Muscle layer of colon (tissue), 2 donors: ENCODE measurements around the gene NCOR1.
A peak's percentile ranks its signal among the peaks of the same experiment; 100 is the strongest.

Source experiments
- H3K27ac ChIP-seq: one replicate; pipeline ENCODE4 v1.7.0; 2013; ENCODE audit warnings: low read depth, mild to moderate bottlenecking, low read length, moderate library complexity
- H3K27me3 ChIP-seq, 2 donors: one replicate each; pipeline ENCODE4 v1.7.0; 2013; ENCODE audit warnings: low read length in 2 of 2, mild to moderate bottlenecking in 2 of 2; ENCODE audit not compliant: insufficient read depth in 2 of 2, control insufficient read depth in 1 of 2
- H3K36me3 ChIP-seq: one replicate; pipeline ENCODE4 v1.7.0; 2013; ENCODE audit warnings: mild to moderate bottlenecking, low read length; ENCODE audit not compliant: insufficient read depth
- H3K4me1 ChIP-seq: one replicate; pipeline ENCODE4 v1.7.0; 2013; ENCODE audit warnings: mild to moderate bottlenecking, low read length; ENCODE audit not compliant: insufficient read depth
- H3K4me3 ChIP-seq, 2 donors: one replicate each; pipeline ENCODE4 v1.7.0; 2013; ENCODE audit warnings: low read length in 2 of 2, low read depth in 1 of 2, mild to moderate bottlenecking in 1 of 2, moderate library complexity in 1 of 2
- H3K9ac ChIP-seq: one replicate; pipeline ENCODE4 v1.7.0; 2013; ENCODE audit warnings: low read length
- H3K9me3 ChIP-seq: one replicate; pipeline ENCODE4 v1.7.0; 2013; ENCODE audit warnings: mild to moderate bottlenecking, low read length
- donor health status: abdominal sarcoma.
- donor health status: Adenocarcinoma of cecum.

Gene NCOR1

DNA sequence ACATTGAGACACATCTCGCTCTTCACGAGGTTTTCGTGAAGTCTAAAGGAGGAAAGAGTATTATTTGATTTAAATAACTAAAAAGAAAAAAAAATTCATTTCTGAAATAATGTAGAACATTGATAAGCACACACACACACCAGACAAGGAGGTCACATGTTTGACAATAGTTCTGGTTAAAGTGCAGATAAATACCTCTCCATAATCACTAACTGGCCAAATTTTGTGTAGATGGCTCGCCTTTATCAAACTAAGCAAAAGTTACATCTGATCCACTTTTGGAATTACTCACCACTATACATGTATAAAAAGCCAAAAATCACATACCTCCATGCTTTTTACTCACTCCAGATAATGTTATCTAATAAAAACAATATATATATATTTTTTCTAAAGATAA lies 106.5 kb downstream of the NCOR1 start:
- no peaks in the 10 kb centered on the region for H3K27me3 ChIP-seq
- H3K9ac ChIP-seq: no peak overlapping the region
- H3K4me1 ChIP-seq: peaks cover 7% of the 10 kb centered on the region
- no peak overlapping the region for H3K27ac ChIP-seq
- H3K9me3 ChIP-seq: no peaks in the 10 kb centered on the region
- H3K36me3 ChIP-seq: no peaks in the 10 kb centered on the region
- no peak overlapping the region for H3K4me3 ChIP-seq

GRCh38 chr17:16108386-16108785 lies 106.9 kb downstream of the NCOR1 start:
- no peaks in the 10 kb centered on the region for H3K9me3 ChIP-seq
- no peak overlapping the region for H3K9ac ChIP-seq
- peaks cover 7% of the 10 kb centered on the region for H3K4me1 ChIP-seq
- no peak overlapping the region for H3K4me3 ChIP-seq
- H3K27me3 ChIP-seq: no peaks in the 10 kb centered on the region
- no peaks in the 10 kb centered on the region for H3K36me3 ChIP-seq
- H3K27ac ChIP-seq: no peak overlapping the region

DNA sequence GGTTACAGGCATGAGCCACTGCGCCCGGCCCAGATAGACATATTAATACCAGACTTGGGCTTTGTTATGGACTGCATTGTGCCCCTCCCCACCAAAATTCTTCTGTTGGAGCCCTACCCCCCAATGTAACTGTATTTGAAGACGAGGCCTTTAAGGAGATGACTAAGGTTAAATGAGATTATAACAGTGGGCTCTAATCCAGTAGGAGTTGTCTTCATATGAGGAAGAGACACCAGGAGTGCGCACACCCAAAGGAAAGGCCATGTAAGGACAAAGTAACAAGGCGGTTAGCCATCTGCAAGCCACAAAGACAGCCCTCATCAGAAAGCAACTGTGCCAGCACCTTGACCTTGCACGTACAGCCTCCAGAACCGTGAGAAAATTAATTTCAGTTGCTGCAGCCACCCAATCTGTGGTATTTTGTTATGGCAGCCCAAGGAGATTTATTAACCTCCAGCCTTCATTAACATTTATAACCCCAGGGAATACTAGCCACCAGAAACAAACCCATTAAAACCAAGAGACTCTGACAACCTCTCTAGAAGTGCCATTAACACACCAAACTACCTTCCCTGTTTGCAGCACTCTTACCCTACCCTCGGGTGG lies 108.1 kb downstream of the NCOR1 start:
- no peaks in the 10 kb centered on the region for H3K9me3 ChIP-seq
- H3K36me3 ChIP-seq: no peaks in the 10 kb centered on the region
- H3K27me3 ChIP-seq: no peaks in the 10 kb centered on the region
- H3K4me3 ChIP-seq: no peak overlapping the region
- H3K27ac ChIP-seq: no peak overlapping the region
- peaks cover 7% of the 10 kb centered on the region for H3K4me1 ChIP-seq
- no peak overlapping the region for H3K9ac ChIP-seq

DNA sequence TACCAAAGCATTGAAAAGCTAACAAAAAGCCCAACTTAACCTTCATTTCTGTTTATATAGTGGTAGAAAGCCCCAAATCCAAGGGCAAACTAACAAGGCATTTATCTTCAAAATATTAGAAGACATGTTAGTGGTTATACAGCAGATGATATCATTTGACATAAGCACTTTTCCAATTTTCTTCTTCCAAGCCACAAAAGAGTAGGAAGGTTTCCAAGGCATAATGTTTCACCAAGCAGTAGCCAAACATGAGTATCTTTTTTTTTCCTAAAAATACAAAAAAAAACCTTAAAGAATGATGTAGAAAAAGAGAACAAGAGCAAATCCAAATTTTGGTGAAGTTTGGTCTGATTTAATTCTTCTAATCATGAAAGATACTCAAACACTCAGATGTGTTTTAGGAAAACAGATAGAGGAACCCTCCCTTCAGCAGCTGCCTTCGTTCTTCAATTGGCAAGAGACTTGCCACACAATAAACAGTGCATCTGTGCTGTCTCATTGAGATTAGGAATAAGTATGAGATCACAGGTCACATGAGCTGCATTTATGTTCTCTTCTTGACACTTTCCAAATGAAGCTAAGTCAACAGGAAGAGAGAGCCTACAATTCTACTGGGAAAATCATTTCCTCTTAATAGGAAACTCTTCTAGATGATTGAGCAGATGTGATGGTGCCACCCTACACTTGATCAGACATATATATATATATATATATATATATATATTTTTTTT lies 109.0 kb downstream of the NCOR1 start:
- no peak overlapping the region for H3K27ac ChIP-seq
- H3K9me3 ChIP-seq: no peaks in the 10 kb centered on the region
- peaks cover 7% of the 10 kb centered on the region for H3K4me1 ChIP-seq
- peaks cover 4% of the 10 kb centered on the region for H3K36me3 ChIP-seq
- no peaks in the 10 kb centered on the region for H3K27me3 ChIP-seq
- H3K9ac ChIP-seq: no peak overlapping the region
- no peak overlapping the region for H3K4me3 ChIP-seq

DNA sequence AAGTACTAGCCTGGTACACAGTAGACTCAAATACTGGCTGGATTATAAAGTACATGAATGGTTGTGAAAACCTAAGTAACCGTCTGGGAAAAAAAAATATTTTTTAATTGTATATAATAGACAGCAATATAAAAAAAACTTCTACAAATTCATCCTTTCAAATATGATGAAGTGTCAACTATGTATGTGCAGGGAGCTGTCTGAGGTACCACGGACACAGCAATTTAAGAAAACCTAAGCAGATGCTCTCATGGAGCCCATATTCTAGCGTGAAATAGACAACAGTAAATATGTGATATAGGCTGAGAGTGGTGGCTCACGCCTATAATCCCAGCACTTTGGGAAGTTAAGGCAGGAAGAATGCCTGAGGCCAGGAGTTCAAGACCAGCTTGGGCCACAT lies 111.1 kb downstream of the NCOR1 start:
- Histone ChIP-seq H3K27me3 (no peaks in the 10 kb centered on the region), H3K9me3 (no peaks in the 10 kb centered on the region), H3K4me1 (peaks cover 7% of the 10 kb centered on the region), H3K4me3 (no peak overlapping the region), H3K27ac (no peak overlapping the region), H3K36me3 (peaks cover 10% of the 10 kb centered on the region), H3K9ac (no peak overlapping the region)

GRCh38 chr17:16101440-16101839 lies 113.9 kb downstream of the NCOR1 start:
- Histone ChIP-seq H3K36me3 (peaks cover 26% of the 10 kb centered on the region), H3K27ac (no peak overlapping the region), H3K9me3 (no peaks in the 10 kb centered on the region), H3K27me3 (no peaks in the 10 kb centered on the region), H3K4me3 (no peak overlapping the region), H3K4me1 (no peaks in the 10 kb centered on the region), H3K9ac (no peak overlapping the region)

DNA sequence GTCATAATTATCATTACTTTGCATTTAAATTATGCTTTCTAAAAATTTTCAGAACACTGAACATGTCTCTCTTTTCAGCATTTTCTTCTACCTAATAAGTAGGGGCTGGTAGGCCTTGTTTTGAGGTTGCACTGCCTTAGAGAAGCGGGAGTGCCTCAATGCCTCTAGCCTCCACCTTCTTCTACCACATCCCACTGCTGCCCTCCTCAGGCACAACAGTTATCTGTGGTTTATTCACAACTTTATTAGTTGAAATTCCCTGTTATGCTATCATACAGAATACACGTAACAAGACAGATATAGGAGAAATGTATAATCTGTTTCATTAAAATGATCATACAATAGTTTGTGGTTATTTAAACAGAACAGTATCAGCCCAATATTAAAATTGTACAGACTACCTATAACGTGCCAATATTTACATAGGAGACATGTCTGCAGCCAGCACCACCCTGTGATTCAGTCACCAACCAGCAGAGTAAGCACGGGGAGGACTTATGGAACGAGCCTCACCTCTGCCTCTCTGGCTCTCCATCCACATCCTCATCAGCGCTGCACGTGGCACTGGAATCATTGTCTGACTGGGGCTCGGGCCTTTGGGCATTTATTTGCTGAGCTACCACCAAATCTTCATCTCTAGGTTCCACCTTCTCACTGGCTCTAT lies 114.5 kb downstream of the NCOR1 start:
- Histone ChIP-seq H3K27ac (no peak overlapping the region), H3K27me3 (no peaks in the 10 kb centered on the region), H3K9ac (no peak overlapping the region), H3K4me1 (no peaks in the 10 kb centered on the region), H3K4me3 (no peak overlapping the region), H3K36me3 (peaks cover 26% of the 10 kb centered on the region), H3K9me3 (no peaks in the 10 kb centered on the region)

- no peaks in the 10 kb centered on the region for H3K4me1 ChIP-seq
- no peak overlapping the region for H3K4me3 ChIP-seq
- H3K36me3 ChIP-seq: peaks cover 15% of the 10 kb centered on the region
- no peak overlapping the region for H3K27ac ChIP-seq
- H3K9ac ChIP-seq: no peak overlapping the region
- no peaks in the 10 kb centered on the region for H3K9me3 ChIP-seq
- no peaks in the 10 kb centered on the region for H3K27me3 ChIP-seq
These were observed 123.6 kb downstream of the NCOR1 start for GRCh38 chr17:16091773-16092172.

- Histone ChIP-seq H3K9ac (no peak overlapping the region), H3K27me3 (no peaks in the 10 kb centered on the region), H3K36me3 (peaks cover 14% of the 10 kb centered on the region), H3K9me3 (no peaks in the 10 kb centered on the region), H3K4me3 (no peak overlapping the region), H3K27ac (no peak overlapping the region), H3K4me1 (peaks cover 13% of the 10 kb centered on the region)
These were observed 128.4 kb downstream of the NCOR1 start for GRCh38 chr17:16086957-16087356.

DNA sequence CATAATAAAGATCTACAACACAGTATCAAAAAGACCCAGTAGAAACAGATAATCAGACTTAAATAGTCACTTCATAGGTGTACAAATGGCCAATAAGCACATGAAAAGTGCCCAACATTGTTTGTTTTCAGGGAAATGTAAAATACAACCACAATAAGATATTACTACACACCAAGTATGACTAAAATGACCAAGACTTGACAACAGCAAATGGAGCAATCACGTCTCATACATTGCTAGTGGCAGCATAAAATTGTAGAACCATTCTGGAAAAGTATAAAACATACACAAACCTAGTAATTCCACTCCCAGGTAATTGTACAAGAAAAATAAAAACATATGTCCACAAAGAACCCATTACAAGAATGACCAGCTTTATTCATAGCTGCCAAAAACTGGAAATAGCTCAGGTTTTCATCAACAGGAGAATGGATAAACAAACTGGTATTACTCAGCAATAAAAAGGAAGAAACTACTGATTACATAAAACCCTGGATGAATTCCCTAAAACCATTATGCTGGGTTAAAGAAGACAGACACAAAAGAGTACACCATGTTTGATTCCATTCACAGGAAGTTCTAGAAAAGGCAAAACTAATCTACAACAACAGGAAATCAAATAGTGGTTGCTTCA lies 130.2 kb downstream of the NCOR1 start:
- Histone ChIP-seq H3K36me3 (peaks cover 5% of the 10 kb centered on the region), H3K27ac (peak overlapping the region; percentile 38), H3K27me3 (no peaks in the 10 kb centered on the region), H3K9me3 (no peaks in the 10 kb centered on the region), H3K9ac (no peak overlapping the region), H3K4me3 (no peak overlapping the region), H3K4me1 (peaks cover 18% of the 10 kb centered on the region)

- no peaks in the 10 kb centered on the region for H3K27me3 ChIP-seq
- no peak overlapping the region for H3K27ac ChIP-seq
These were observed 132.1 kb downstream of the NCOR1 start for GRCh38 chr17:16083223-16083622.

More at GRCh38 chr17:16083223-16083622, 132.1 kb downstream of the NCOR1 start:
- Histone ChIP-seq H3K9me3 (no peaks in the 10 kb centered on the region), H3K9ac (no peak overlapping the region), H3K4me3 (no peak overlapping the region), H3K4me1 (peaks cover 18% of the 10 kb centered on the region), H3K36me3 (peaks cover 20% of the 10 kb centered on the region)
